Fibroblast of upper back skin (primary cell): ENCODE results near the gene FNIP2.
"Not testable (repeated sequence)": the region's sequence is repeated elsewhere in the genome, so short reads cannot be mapped to it uniquely, and the experiment has no call there.

Source experiments
- DNase-seq: peaks from one replicate; pipeline ENCODE4 v3.0.0-alpha.2; 2013

Gene FNIP2

DNA sequence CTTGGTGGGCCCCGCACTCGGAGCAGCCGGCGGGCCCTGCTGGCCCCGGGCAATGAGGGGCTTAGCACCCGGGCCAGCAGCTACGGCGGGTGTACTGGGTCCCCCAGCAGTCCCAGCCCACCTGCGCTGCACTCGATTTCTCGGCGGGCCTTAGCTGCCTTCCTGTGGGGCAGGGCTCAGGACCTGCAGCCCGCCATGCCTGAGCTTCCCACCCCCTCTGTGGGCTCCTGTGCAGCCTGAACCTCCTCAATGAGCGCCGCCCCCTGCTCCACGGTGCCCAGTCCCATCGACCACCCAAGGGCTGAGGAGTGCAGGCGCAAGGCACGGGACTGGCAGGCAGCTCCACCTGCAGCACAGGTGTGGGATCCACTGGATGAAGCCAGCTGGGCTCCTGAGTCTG is 158.9 kb downstream of the FNIP2 start:
- not testable (repeated sequence) for DNase-seq

DNA sequence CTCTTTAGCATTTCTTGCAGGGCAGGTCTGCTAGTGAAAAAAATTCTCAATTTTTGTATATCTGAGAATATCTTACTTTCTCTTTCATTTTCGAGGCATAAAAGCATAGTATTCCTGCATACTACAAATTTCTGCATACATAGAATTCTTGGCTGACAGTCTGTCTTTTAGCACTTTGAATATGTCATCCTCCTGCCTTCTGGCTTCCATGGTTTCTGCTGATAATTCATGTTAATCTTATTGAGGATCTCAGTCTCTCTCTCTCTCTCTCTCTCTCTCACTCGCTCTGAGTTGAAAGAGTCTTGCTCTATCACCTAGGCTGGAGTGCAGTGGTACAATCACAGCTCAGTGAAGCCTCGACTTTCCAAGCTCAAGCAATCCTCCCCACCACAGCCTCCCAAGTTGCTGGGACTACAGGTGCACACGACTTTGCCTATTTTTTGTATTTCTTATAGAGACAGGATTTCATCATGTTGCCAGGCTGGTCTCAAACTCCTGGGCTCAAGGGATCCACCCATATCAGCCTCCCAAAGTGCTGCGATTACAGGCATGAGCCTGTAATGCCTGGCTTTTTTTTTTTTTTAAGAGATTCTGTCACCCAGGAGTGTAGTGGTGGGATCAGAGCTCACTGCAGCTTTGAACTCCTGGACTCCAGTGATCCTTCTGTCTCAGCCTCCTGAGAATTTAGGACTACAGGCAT is 161.3 kb downstream of the FNIP2 start:
- DNase-seq = peak; percentile 10

DNA sequence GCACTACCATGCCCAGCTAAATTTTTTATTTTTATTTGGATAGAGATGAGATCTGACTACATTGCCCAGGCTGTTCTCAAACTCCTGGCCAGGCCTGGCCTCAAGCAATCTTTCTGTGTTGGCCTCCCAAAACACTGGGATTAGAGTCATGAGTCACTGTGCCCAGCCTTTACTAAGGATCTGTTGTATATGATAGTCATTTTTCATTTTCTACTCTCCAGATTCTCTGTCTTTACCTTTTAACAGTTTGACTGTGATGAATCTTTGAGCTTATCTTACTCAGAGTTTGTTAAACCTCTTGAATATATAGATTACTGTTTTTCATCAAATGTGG is 161.8 kb downstream of the FNIP2 start:
- no peak for DNase-seq

DNA sequence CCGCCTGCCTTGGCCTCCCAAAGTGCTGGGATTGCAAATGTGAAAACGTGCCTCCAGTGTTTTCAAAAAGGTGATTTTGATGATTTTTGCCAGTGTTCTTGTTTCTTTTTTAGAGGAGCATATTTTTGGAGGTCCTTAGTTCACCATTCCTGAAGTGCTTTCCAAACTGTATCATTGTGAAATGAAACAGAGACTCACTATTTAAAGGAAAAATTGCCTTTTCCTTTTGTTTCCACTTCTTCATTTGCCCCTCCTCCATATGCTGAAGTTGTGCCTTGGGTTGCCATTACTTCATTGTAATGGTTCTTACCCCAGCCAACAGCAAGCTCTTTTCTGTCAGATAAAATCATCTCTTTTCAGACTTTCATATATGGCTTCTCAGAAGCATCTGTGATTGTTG is 164.4 kb downstream of the FNIP2 start:
- no peak for DNase-seq

DNA sequence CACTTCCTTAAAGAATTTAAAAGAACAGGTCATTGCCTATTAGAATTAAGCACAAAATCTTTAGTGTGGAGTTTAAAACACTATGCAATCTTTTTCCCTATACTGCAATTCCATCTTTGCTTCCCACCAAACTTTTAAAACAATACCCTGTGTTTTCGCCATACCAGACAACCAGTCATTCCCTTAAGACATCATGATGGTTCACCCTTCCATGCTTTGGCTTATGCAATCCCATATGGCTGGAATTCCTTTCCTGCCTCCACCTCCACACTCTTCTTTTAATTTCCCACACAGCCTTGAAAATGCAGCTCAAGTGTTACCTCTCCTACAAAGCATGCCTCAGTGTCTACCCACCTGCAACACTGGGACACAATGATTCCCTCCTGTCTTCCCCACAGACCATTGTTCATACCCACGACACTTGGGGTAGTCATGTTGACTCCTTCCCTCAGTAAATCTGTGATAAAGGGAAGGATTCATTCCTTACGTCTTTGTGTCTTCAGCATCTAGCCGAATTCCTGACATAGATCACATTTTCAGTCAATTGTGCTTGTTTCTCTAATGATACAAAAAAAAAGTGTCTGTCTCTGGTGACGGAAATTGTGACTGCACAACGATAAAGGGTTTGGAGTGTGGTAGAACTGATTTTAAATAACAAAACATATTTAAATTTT is 166.3 kb downstream of the FNIP2 start:
- peak; percentile 17 for DNase-seq

DNA sequence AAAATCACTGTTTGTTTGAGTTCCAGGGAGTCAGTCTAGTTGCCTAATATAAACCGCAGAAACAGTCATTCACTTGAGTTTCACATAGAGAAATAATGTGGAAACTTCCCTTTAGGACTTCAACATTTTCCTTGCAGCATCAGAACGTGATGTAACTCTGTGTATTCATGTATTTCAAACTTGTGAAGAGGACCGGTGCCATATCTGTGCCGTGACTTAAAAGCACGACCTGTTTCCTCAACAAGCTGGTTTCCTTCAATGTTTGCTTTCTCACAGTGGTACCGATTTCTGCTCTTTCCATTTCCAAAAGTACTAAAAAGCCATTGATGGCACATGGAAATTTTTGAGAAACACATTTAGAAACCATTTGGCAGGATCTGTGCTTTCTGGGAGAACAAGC is 167.4 kb downstream of the FNIP2 start:
- DNase-seq = peak; percentile 7

DNA sequence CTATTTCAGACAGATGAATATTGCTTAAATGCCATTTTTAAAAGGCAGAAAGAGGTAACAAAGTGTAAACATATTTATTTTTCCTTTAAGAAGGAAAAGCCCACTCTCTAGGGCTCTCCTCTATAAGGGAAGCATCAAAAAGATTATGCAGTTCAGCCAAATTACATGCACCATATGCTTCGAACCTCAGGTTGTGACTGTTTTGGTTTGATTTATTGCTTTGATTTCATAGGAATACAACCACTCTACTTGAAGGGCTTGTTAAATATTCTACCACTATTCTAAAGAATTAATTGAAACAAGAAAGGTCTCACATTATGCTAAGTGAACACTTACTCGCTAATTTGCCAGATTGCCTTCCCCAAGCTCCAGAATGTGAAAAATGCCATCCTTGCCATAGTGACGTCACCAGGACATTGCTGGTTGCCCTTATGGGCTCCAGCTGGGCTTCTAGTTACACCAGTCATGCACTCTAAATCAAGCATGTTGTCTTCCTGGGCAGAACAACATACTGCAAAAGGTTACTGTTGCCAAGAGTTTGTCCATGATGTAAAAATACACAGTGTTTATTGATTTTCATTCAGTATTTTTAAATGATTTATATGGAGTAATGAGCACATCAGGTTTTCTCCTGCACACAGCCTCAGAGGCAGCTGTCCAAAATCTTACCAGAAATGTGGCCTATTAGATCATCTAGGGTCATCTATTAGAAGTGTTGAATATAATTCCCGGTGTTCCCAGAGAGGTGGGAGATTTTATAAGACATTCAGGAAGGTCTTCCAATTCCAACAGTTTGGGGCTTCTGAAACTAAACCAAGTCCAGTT is 169.6 kb downstream of the FNIP2 start:
- DNase-seq = peak; percentile 68

DNA sequence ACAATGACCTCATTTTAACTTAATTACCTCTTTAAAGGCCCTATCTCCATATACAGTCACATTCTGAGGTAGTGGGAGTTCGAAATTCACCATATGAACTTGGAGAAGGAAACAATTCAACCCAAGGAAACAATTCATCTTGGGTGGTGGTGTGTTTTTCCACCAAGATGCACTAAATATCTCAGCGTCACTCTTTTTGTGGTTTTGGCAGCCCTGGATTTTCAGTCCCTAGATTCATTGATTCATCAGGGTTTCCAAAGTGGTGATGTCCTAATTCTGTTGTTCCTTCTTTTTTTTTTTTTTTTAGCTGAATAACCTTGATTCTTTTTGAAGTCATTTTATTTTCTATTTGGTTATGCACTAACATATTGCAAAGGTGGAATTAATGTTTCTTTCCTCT is 171.4 kb downstream of the FNIP2 start:
- DNase-seq = peak; percentile 22

DNA sequence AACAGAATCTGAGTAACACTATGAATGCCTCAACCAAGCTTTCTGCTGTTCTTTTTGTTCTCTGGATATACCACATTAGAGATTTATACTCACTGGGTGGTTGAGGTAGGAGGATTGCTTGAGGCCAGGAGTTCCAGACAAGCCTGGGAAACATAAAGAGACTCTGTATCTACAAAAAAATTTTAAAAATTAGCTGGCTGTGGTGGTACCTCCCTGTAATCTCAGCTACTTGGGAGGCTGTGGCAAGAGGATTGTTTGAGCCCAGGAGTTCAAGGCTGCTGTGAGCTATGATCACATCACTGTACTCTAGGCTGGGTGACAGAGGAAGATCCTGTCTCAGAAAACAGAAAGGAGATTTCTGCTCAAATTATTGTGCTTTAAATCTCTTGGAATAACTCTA is 172.5 kb downstream of the FNIP2 start:
- no peak for DNase-seq

DNA sequence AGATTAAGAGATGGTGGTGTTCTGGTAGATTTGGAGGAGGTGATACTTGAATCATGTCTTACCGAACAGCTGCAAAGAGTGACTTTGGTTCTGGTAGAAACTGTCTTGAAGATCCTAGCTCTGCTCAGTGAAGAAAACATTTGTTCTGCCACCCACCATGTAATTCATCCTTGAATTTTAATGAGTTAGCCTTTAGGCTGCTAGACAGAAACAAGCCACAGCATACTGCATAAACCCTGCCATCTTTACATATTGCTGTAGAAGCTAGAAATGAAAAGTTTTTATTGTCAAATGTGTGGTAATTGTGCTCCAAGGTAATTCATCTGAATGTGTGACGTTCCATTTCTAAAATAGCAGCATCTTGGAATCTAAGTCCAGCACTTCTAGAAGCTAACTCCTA is 173.1 kb downstream of the FNIP2 start:
- no peak for DNase-seq

DNA sequence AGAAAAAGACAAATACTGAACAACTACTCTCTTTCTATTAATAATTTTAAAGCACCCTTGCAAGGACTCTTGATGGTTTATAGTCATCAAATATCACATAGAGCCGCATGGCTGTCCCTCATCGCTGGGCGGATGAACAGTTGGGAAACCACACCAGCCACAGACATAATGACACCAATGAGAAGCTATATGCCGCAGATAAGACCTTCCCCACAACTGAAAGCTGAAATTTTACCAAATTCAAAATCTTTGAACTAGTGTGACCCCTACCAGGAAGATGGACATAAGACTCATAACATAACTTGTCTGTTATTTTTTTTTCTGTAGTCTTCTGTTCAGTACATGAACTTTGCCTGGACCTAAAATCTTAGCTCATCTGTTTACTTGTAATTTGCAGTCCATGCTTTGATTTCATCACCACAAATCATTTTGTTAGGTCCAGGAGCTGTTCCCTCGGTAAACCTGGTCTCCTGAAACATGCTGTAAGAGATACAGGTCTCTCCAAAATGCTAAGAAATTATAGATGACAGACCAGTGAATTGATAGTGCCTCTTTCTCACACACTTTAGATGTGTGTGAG is 176.8 kb downstream of the FNIP2 start:
- DNase-seq = no peak

DNA sequence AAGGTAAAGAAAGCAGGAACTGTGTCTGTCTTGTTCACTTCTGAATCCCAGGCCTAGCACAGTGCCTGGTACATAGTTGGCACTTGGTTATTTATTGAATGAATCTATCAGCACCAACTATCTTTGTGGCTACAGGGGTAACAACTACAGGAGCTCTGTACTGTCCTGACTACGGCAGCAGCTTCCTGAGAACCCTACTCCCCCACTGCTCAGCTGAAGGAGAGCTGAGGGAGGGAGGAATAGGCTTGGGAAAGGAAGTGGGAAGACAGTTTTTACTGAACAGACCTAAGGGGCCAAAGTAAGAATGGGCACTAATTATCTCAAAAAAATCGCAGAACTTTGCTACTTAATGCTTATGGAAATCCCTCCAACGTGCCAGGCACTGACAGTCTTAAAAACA is 178.0 kb downstream of the FNIP2 start:
- DNase-seq = no peak

DNA sequence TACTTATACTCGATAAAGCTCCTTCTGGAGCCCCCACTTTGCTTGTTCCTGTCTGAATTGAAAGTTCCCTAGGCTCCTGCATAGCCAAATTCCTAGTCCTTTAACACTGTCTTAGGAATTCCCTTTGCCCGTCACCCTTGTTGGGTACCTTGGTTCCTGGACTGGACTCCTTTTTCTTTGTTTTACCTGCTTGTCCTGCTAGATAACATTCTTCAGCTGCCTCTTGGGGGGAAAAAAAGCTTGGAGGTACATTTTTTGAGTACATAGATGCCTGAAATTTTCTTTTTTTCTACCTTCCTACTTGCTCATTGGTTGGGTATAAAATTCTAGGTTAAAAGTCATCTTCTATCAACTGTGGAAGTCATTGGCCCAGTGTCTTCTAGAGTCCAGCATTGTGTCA is 179.2 kb downstream of the FNIP2 start:
- DNase-seq = no peak

DNA sequence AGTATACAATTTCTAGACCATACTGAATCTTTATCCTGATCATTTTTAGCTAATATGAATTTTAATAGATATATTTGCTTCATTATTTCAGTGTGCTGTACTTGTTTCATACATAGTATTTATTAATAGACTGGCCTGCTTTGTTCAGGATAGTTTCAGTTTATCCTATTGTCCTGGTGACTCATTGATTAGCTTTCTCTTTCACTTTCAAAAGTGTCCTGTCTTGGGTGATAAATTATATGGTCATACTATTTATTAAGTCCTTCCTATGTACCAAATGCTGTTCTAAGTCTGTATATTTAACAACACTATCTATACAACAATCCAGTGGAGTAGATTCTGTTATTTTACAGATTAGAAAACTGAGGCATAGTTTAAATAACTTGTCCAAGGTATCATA is 180.3 kb downstream of the FNIP2 start:
- DNase-seq = peak; percentile 25

DNA sequence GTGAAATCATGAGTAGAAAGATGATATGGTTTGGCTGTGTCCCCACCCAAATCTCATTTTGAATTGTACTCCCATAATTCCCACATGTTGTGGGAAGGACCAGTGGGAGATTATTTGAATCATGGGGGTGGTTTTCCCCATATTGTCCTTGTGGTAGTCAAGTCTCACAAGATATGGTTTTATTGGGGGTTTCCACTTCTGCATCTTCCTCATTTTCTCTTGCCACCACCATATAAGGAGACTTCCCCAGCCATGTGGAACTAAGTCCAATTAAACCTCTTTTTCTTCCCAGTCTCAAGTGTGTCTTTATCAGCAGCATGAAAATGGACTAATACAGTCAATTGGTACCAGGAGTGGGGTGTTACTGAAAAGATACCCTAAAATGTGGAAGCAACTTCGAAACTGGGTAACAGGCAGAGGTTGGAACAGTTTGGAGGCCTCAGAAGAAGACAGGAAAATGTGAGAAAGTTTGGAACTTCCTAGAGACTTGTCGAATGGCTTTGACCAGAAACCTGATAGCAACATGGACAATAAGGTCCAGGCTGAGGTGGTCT is 183.5 kb downstream of the FNIP2 start:
- DNase-seq = not testable (repeated sequence)

DNA sequence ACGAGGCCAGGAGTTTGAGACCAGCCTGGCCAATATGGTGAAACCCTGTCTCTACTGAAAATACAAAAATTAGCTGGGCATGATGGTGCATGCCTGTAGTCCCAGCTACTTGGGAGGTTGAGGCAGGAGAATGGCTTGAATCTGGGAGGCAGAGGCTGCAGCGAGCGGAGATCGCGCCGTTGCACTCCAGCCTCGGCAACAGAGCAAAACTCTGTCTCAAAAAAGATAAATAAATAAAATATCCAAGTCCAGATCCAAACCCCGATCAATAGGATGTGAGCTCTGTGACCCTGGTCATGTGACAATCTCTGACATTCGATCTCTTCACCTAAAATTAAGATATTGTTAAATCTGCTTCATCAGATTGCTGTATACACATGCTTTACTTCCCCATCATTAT is 187.5 kb downstream of the FNIP2 start:
- DNase-seq = not testable (repeated sequence)

DNA sequence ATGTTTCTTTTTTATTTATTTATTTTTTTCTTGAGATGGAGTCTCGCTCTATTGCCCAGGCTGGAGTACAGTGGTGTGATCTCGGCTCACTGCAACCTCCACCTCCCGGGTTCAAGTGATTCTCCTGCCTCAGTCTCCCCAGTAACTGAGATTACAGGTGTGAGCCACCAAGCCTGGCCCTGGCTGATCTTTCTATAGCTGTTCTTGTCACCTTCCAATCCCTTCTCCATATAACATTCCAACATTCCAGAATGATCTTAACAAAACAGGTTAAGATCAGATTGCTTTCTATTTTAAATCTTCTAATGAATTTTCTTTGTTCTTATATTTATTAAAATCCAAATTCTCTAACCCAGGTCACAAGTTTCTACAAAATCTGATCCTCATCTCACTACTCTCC is 188.1 kb downstream of the FNIP2 start:
- DNase-seq = not testable (repeated sequence)
